Ovary (tissue), 3 donors: ENCODE data around the gene RERG.

Experiments used
- POLR2A ChIP-seq: fragments of 450-650 bp; IDR thresholded peaks from one replicate; pipeline ENCODE4 v1.6.1; 2017; ENCODE audit warnings: antibody characterized with exemption, mild to moderate bottlenecking, moderate library complexity
- TF ChIP-seq, protein P1 (sequence below), 3 donors: fragments of 450-650 bp in 2 of 3; fragments of 200-600 bp in 1 of 3; IDR thresholded peaks; one replicate each; pipeline versions ENCODE4 v1.5.1 to v1.8.0; 2016 to 2022; ENCODE audit warnings: antibody characterized with exemption in 3 of 3, mild to moderate bottlenecking in 1 of 3
- donor health status: DM: no; HTN: no; CAD: no.

DNA sequence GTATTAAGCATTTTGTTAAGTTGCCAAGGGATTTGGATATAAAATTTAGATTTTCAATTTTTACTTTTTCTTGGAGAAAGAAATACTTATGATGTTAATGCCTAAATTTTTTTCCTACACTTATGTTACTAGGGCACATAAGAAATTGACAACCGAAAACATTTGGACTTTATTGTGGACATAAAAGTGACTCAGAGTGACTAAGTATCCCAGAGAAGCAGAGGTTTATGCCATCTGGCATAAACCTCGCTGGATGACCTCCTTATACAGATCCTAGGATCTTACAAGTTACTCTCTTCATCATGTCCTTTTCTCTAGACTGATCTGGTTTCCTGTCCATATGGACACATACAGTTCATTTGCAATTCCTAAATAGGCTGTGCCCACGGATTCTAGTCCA is 89.8 kb downstream of the RERG start:
- TF ChIP-seq, protein P1, sequence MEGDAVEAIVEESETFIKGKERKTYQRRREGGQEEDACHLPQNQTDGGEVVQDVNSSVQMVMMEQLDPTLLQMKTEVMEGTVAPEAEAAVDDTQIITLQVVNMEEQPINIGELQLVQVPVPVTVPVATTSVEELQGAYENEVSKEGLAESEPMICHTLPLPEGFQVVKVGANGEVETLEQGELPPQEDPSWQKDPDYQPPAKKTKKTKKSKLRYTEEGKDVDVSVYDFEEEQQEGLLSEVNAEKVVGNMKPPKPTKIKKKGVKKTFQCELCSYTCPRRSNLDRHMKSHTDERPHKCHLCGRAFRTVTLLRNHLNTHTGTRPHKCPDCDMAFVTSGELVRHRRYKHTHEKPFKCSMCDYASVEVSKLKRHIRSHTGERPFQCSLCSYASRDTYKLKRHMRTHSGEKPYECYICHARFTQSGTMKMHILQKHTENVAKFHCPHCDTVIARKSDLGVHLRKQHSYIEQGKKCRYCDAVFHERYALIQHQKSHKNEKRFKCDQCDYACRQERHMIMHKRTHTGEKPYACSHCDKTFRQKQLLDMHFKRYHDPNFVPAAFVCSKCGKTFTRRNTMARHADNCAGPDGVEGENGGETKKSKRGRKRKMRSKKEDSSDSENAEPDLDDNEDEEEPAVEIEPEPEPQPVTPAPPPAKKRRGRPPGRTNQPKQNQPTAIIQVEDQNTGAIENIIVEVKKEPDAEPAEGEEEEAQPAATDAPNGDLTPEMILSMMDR (IDR thresholded peaks at IDR 0.05): no peak
- no peak for TF ChIP-seq POLR2A
